HepG2 (cell line): ENCODE measurements around the gene NUP93. TPM values are rescaled to one million over a fixed set of nuclear protein-coding genes. Genes with fewer than 3 reads are reported as not detected.
A peak's percentile ranks its signal among the peaks of the same experiment; 100 is the strongest.

Source experiments
- CBX5 ChIP-seq: sonication (generic); formaldehyde crosslinking; IDR thresholded peaks from 2 replicates; pipeline ENCODE4 v1.4.0; 2020; ENCODE audit warnings: missing genetic modification reagents, borderline replicate concordance
- MTF1 ChIP-seq: sonication (generic); formaldehyde crosslinking; IDR thresholded peaks from 2 replicates; pipeline ENCODE4 v1.5.0; 2020; ENCODE audit warnings: missing genetic modification reagents
- MZF1 ChIP-seq: sonication (generic); formaldehyde crosslinking; IDR thresholded peaks from 2 replicates; pipeline ENCODE4 v1.8.1; 2023; ENCODE audit warnings: mild to moderate bottlenecking, missing genetic modification reagents, borderline replicate concordance
- NAIF1 ChIP-seq: sonication (generic); formaldehyde crosslinking; IDR thresholded peaks from 2 replicates; pipeline ENCODE4 v1.5.0; 2020; ENCODE audit warnings: mild to moderate bottlenecking, missing genetic modification reagents, borderline replicate concordance
- NFATC3 ChIP-seq: sonication (generic); formaldehyde crosslinking; IDR thresholded peaks from 2 replicates; pipeline ENCODE4 v1.5.1; 2020; ENCODE audit warnings: mild to moderate bottlenecking, missing genetic modification reagents
- RAD21 ChIP-seq: fragments of 450-650 bp; formaldehyde crosslinking; IDR thresholded peaks from 2 replicates; pipeline ENCODE4 v1.5.0; 2020; ENCODE audit warnings: mild to moderate bottlenecking
- ZBTB3 ChIP-seq: sonication (generic); formaldehyde crosslinking; IDR thresholded peaks from 2 replicates; pipeline ENCODE4 v1.4.0; 2020; ENCODE audit warnings: low read depth, mild to moderate bottlenecking, moderate library complexity, missing genetic modification reagents, borderline replicate concordance
- ZKSCAN5 ChIP-seq: sonication (generic); formaldehyde crosslinking; IDR thresholded peaks from 2 replicates; pipeline ENCODE4 v1.5.1; 2020; ENCODE audit warnings: mild to moderate bottlenecking, missing genetic modification reagents
- ZNF124 ChIP-seq: sonication (generic); formaldehyde crosslinking; IDR thresholded peaks from 2 replicates; pipeline ENCODE4 v1.4.0; 2020; ENCODE audit warnings: missing genetic modification reagents
- ZNF296 ChIP-seq: sonication (generic); formaldehyde crosslinking; conservative IDR thresholded peaks from 2 replicates; pipeline ENCODE4 v1.5.0; 2020; ENCODE audit warnings: mild to moderate bottlenecking, missing genetic modification reagents
- ZNF331 ChIP-seq: sonication (generic); formaldehyde crosslinking; IDR thresholded peaks from 2 replicates; pipeline ENCODE4 v1.4.0; 2020; ENCODE audit warnings: missing genetic modification reagents
- ZNF75D ChIP-seq: sonication (generic); formaldehyde crosslinking; IDR thresholded peaks from 2 replicates; pipeline ENCODE4 v1.8.1; 2023; ENCODE audit warnings: missing genetic modification reagents, mild to moderate bottlenecking, borderline replicate concordance
- ZNF782 ChIP-seq: sonication (generic); formaldehyde crosslinking; IDR thresholded peaks from 2 replicates; pipeline ENCODE4 v1.4.0; 2020; ENCODE audit warnings: missing genetic modification reagents, mild to moderate bottlenecking, borderline replicate concordance
- ZSCAN20 ChIP-seq: sonication (generic); formaldehyde crosslinking; IDR thresholded peaks from 2 replicates; pipeline ENCODE4 v1.4.0; 2020; ENCODE audit warnings: missing genetic modification reagents, mild to moderate bottlenecking, borderline replicate concordance
- ZSCAN22 ChIP-seq: sonication (generic); formaldehyde crosslinking; IDR thresholded peaks from 2 replicates; pipeline ENCODE4 v1.4.0; 2020; ENCODE audit warnings: mild to moderate bottlenecking, missing genetic modification reagents
- polyA plus RNA-seq, 8 experiments: library from polyadenylated mRNA; depleted of rRNA in 3 of 8; stranded (reverse) in 7 of 8; unstranded in 1 of 8; fragments of >200 nt; fragmentation: Illumina TruSeq in 4 of 8; extraction: Trizol in 4 of 8; gene quantifications; 2 replicates each; pipeline versions ENCODE4 v1.2.1 to v1.2.3, GENCODE V29; 2011 to 2016; ENCODE audit warnings: low read depth in 4 of 8, missing spikeins in 1 of 8, mixed read lengths in 1 of 8; ENCODE audit not compliant: insufficient read depth in 1 of 8
- total RNA-seq, 5 experiments: library from RNA; depleted of rRNA; stranded (reverse); fragments of >200 nt; fragmentation: Illumina TruSeq; extraction: Trizol; gene quantifications; 2 replicates each; pipeline ENCODE4 v1.2.3, GENCODE V29; 2016; ENCODE audit warnings: low read depth in 1 of 5
- TF ChIP-seq, protein P1 (sequence below): sonication (generic); formaldehyde crosslinking; IDR thresholded peaks from 2 replicates; pipeline ENCODE4 v1.4.0; 2020; ENCODE audit warnings: mild to moderate bottlenecking, missing genetic modification reagents
- TF ChIP-seq, protein P2 (sequence below): sonication (generic); formaldehyde crosslinking; IDR thresholded peaks from 2 replicates; pipeline ENCODE4 v1.9.0; 2021; ENCODE audit warnings: missing genetic modification reagents, mild to moderate bottlenecking, borderline replicate concordance
- TF ChIP-seq, protein P3 (sequence below), 2 experiments: sonication (generic) in 1 of 2; formaldehyde crosslinking in 1 of 2; IDR thresholded peaks; 2 replicates each; pipeline versions ENCODE4 v1.4.0 to v1.6.1; 2016 to 2020; ENCODE audit warnings: borderline replicate concordance in 1 of 2, low read depth in 1 of 2, mild to moderate bottlenecking in 1 of 2, missing genetic modification reagents in 1 of 2
- TF ChIP-seq, protein P4 (sequence below): sonication (generic); formaldehyde crosslinking; IDR thresholded peaks from 2 replicates; pipeline ENCODE4 v1.5.0; 2020; ENCODE audit warnings: mild to moderate bottlenecking, low read depth, missing genetic modification reagents, borderline replicate concordance

Gene NUP93
- total and polyA plus RNA-seq, 2 of the 13 experiments (the other 11 are each of a cell fraction or from before 2014, with no cell fraction given), result 58.5 to 140 TPM

DNA sequence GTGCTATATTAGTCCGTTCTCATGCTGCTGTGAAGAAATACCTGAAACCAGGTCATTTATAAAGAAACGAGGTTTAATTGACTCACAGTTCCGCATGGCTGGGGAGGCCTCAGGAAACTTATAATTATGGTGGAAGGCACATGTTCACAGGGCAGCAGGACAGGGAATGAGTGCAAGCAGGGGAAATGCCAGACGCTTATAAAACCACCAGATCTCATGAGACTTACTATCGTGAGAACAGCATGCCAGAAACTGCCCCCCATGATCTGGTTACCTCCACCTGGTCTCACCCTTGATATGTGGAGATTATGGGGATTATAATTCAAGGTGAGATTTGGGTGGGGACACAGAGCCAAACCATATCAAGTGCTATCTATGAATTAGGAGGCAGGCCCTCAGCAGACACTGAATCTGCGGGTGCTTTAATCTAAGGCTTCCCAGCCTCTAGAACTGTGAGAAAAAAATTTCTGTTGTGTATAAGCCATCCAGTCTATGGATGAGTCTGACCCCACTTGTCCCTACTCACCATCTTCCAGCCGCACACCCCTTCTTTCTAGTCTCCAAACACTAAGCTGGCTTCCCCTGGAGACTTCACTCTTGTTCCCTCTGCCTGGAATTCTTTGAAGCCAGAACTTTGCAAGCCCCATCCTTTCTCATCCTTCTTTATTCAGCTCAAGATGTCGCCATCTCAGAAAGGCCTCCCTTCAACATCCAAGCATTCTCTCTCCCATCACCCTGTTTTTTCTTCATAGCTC, 772 bp upstream of the NUP93 start (continued):
- TF ChIP-seq RAD21 (CRISPR knock-in tag) (no peak), ZNF124 (CRISPR knock-in tag) (no peak), ZSCAN22 (CRISPR knock-in tag) (no peak), MTF1 (CRISPR knock-in tag) (no peak), ZBTB3 (CRISPR knock-in tag) (no peak), MZF1 (CRISPR knock-in tag) (no peak), ZSCAN20 (CRISPR knock-in tag) (no peak), CBX5 (CRISPR knock-in tag) (no peak), NAIF1 (CRISPR knock-in tag) (no peak), ZNF75D (CRISPR knock-in tag) (no peak), ZKSCAN5 (CRISPR knock-in tag) (no peak), NFATC3 (0 out of 2 replicates have a peak, but pooled peaks have one; percentile 39), ZNF331 (no peak), ZNF296 (CRISPR knock-in tag) (no peak), ZNF782 (no peak)
- TF ChIP-seq, protein P1, sequence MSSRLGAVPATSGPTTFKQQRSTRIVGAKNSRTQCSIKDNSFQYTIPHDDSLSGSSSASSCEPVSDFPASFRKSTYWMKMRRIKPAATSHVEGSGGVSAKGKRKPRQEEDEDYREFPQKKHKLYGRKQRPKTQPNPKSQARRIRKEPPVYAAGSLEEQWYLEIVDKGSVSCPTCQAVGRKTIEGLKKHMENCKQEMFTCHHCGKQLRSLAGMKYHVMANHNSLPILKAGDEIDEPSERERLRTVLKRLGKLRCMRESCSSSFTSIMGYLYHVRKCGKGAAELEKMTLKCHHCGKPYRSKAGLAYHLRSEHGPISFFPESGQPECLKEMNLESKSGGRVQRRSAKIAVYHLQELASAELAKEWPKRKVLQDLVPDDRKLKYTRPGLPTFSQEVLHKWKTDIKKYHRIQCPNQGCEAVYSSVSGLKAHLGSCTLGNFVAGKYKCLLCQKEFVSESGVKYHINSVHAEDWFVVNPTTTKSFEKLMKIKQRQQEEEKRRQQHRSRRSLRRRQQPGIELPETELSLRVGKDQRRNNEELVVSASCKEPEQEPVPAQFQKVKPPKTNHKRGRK (CRISPR knock-in tag), result no peak
- TF ChIP-seq, protein P2, sequence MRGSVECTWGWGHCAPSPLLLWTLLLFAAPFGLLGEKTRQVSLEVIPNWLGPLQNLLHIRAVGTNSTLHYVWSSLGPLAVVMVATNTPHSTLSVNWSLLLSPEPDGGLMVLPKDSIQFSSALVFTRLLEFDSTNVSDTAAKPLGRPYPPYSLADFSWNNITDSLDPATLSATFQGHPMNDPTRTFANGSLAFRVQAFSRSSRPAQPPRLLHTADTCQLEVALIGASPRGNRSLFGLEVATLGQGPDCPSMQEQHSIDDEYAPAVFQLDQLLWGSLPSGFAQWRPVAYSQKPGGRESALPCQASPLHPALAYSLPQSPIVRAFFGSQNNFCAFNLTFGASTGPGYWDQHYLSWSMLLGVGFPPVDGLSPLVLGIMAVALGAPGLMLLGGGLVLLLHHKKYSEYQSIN (CRISPR knock-in tag), result no peak
- TF ChIP-seq, protein P3, sequence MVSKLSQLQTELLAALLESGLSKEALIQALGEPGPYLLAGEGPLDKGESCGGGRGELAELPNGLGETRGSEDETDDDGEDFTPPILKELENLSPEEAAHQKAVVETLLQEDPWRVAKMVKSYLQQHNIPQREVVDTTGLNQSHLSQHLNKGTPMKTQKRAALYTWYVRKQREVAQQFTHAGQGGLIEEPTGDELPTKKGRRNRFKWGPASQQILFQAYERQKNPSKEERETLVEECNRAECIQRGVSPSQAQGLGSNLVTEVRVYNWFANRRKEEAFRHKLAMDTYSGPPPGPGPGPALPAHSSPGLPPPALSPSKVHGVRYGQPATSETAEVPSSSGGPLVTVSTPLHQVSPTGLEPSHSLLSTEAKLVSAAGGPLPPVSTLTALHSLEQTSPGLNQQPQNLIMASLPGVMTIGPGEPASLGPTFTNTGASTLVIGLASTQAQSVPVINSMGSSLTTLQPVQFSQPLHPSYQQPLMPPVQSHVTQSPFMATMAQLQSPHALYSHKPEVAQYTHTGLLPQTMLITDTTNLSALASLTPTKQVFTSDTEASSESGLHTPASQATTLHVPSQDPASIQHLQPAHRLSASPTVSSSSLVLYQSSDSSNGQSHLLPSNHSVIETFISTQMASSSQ (IDR thresholded peaks at IDR 0.05; ENCODE audit: low read depth), result no peak
- TF ChIP-seq, protein P3 (CRISPR knock-in tag; IDR thresholded peaks at IDR 0.05; ENCODE audit: borderline replicate concordance), result no peak
- TF ChIP-seq, protein P4, sequence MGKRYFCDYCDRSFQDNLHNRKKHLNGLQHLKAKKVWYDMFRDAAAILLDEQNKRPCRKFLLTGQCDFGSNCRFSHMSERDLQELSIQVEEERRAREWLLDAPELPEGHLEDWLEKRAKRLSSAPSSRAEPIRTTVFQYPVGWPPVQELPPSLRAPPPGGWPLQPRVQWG (CRISPR knock-in tag), result no peak
